Measurements from ENCODE around the gene GDI1. TPM values are rescaled to one million over a fixed set of nuclear protein-coding genes. Genes with fewer than 3 reads are reported as not detected.

Gene GDI1
- polyA plus RNA-seq, 1 of the 3 experiments (the other 2 are of a cell fraction): 408 TPM

DNA sequence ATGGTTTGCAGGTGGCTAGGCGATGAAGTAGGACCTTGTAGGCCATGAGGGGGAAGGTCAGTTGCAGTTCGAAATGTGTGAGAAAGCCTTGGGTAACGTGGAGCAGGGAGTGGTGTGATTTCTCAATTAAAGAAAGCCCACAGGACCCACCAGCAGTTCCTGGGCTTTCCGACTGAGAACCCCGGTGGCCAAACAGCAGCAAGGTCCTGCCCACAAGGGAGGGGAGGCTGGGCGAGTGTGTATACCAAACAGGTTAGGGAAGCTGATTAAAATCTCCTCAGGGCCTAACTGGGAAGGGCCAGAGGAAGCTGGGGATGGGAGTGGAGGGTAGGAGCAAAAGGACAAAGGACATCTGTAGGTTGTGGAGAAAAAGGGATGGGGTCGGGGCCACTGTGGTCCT, 6.0 kb upstream of the GDI1 start:
- Histone ChIP-seq H3K4me1 (ENCODE audit: control insufficient read depth in 1 of 2, insufficient read depth in 2 of 2, low read depth in 1 of 2, low read length in 1 of 2) (peaks cover 0 to 6% of the 10 kb centered on the region in 2 experiments; a peak in 1 of 4 replicates), H3K27me3 (ENCODE audit: insufficient read depth) (peaks cover 9% of the 10 kb centered on the region), H3K9me2 (no peaks in the 10 kb centered on the region), H4K20me1 (ENCODE audit: insufficient read depth) (no peaks in the 10 kb centered on the region), H3K4me3 (ENCODE audit: low read depth in 2 of 2, low read length in 1 of 2) (no peak overlapping the region), H3K79me2 (ENCODE audit: insufficient read depth) (peaks cover 22% of the 10 kb centered on the region; the same call in 1 of the 2 replicates), H2AFZ (ENCODE audit: low read depth) (no peak overlapping the region), H3F3A (replicated peaks; ENCODE audit: insufficient read depth) (no peaks in the 10 kb centered on the region), H3K27ac (ENCODE audit: low read depth in 2 of 2, low read length in 1 of 2) (no peak overlapping the region), H3K4me2 (no peak overlapping the region), H3K9ac (no peak overlapping the region), H3K9me3 (no peaks in the 10 kb centered on the region), H3K36me3 (replicated peaks in 1 of 2; ENCODE audit: control insufficient read depth in 1 of 2, insufficient read depth in 2 of 2, low read length in 1 of 2) (peaks cover 0 to 10% of the 10 kb centered on the region in 2 experiments)
- TF ChIP-seq ELF1 (IDR thresholded peaks at IDR 0.05) (no peak), NFIC (IDR thresholded peaks at IDR 0.05; ENCODE audit: borderline replicate concordance) (no peak), FOXJ3 (CRISPR knock-in tag; IDR thresholded peaks at IDR 0.05) (no peak), GATA2 (CRISPR knock-in tag; IDR thresholded peaks at IDR 0.05) (no peak), GABPA (IDR thresholded peaks at IDR 0.05; ENCODE audit: low read depth) (no peak), YY1 (IDR thresholded peaks at IDR 0.05; ENCODE audit: low read depth) (no peak), TEAD4 (IDR thresholded peaks at IDR 0.05; ENCODE audit: borderline replicate concordance, insufficient read depth) (no peak), NRF1 (IDR thresholded peaks at IDR 0.05; ENCODE audit: low read depth, low read length) (no peak), FOSL2 (IDR thresholded peaks at IDR 0.05; ENCODE audit: borderline replicate concordance, low read depth) (no peak), RCOR1 (IDR thresholded peaks at IDR 0.05; ENCODE audit: low read length) (no peak)
- TF ChIP-seq, protein P1, sequence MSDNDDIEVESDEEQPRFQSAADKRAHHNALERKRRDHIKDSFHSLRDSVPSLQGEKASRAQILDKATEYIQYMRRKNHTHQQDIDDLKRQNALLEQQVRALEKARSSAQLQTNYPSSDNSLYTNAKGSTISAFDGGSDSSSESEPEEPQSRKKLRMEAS (IDR thresholded peaks at IDR 0.05; ENCODE audit: low read depth): no peak
- TF ChIP-seq, protein P2, sequence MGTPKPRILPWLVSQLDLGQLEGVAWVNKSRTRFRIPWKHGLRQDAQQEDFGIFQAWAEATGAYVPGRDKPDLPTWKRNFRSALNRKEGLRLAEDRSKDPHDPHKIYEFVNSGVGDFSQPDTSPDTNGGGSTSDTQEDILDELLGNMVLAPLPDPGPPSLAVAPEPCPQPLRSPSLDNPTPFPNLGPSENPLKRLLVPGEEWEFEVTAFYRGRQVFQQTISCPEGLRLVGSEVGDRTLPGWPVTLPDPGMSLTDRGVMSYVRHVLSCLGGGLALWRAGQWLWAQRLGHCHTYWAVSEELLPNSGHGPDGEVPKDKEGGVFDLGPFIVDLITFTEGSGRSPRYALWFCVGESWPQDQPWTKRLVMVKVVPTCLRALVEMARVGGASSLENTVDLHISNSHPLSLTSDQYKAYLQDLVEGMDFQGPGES (IDR thresholded peaks at IDR 0.05; ENCODE audit: low read depth, low read length): no peak
- TF ChIP-seq, protein P3, sequence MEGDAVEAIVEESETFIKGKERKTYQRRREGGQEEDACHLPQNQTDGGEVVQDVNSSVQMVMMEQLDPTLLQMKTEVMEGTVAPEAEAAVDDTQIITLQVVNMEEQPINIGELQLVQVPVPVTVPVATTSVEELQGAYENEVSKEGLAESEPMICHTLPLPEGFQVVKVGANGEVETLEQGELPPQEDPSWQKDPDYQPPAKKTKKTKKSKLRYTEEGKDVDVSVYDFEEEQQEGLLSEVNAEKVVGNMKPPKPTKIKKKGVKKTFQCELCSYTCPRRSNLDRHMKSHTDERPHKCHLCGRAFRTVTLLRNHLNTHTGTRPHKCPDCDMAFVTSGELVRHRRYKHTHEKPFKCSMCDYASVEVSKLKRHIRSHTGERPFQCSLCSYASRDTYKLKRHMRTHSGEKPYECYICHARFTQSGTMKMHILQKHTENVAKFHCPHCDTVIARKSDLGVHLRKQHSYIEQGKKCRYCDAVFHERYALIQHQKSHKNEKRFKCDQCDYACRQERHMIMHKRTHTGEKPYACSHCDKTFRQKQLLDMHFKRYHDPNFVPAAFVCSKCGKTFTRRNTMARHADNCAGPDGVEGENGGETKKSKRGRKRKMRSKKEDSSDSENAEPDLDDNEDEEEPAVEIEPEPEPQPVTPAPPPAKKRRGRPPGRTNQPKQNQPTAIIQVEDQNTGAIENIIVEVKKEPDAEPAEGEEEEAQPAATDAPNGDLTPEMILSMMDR (IDR thresholded peaks at IDR 0.05): no peak
- ChIA-PET CTCF (interaction anchor here (1.0 to 1.5 kb wide), 2 partner anchors 11 to 117 kb away, joined by 3 to 4 read pairs; partner anchors contain the start of gene IKBKG), POLR2A (interaction anchor here (1.3 kb wide), 1 partner anchor 12 kb away, joined by 3 read pairs; no protein-coding TSS in a partner anchor)
- DNase-seq: no peak
- WGBS (ENCODE audit: low lambda C conversion rate): 47% methylated on average over 7 of the region's 7 CpGs

- Histone ChIP-seq H3K9me2 (no peaks in the 10 kb centered on the region), H3K4me1 (ENCODE audit: control insufficient read depth in 1 of 2, insufficient read depth in 2 of 2, low read depth in 1 of 2, low read length in 1 of 2) (peaks cover 0 to 9% of the 10 kb centered on the region in 2 experiments; a peak in 1 of 4 replicates), H3K79me2 (ENCODE audit: insufficient read depth) (peaks cover 22% of the 10 kb centered on the region; the same call in 1 of the 2 replicates), H3K36me3 (replicated peaks in 1 of 2; ENCODE audit: control insufficient read depth in 1 of 2, insufficient read depth in 2 of 2, low read length in 1 of 2) (peaks cover 0 to 11% of the 10 kb centered on the region in 2 experiments), H3K9ac (no peak overlapping the region), H3K27ac (ENCODE audit: low read depth in 2 of 2, low read length in 1 of 2) (no peak overlapping the region), H3F3A (replicated peaks; ENCODE audit: insufficient read depth) (no peaks in the 10 kb centered on the region), H2AFZ (ENCODE audit: low read depth) (no peak overlapping the region), H3K4me3 (ENCODE audit: low read depth in 2 of 2, low read length in 1 of 2) (no peak overlapping the region), H4K20me1 (ENCODE audit: insufficient read depth) (no peaks in the 10 kb centered on the region), H3K4me2 (no peak overlapping the region), H3K27me3 (ENCODE audit: insufficient read depth) (peaks cover 9% of the 10 kb centered on the region), H3K9me3 (no peaks in the 10 kb centered on the region)
- POLR2A ChIA-PET: interaction anchor here (1.3 kb wide), 1 partner anchor 12 kb away, joined by 3 read pairs; no protein-coding TSS in a partner anchor
- WGBS (ENCODE audit: low lambda C conversion rate): 60% methylated on average over 2 of the region's 5 CpGs
- no peak for TF ChIP-seq RXRA (IDR thresholded peaks at IDR 0.05; ENCODE audit: borderline replicate concordance, low read depth)
- TF ChIP-seq, protein P4, sequence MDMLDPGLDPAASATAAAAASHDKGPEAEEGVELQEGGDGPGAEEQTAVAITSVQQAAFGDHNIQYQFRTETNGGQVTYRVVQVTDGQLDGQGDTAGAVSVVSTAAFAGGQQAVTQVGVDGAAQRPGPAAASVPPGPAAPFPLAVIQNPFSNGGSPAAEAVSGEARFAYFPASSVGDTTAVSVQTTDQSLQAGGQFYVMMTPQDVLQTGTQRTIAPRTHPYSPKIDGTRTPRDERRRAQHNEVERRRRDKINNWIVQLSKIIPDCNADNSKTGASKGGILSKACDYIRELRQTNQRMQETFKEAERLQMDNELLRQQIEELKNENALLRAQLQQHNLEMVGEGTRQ (IDR thresholded peaks at IDR 0.05; ENCODE audit: borderline replicate concordance, low read depth, low read length): no peak
- no peak for TF ChIP-seq PBX3 (IDR thresholded peaks at IDR 0.05)
- no peak for TF ChIP-seq NFIC (IDR thresholded peaks at IDR 0.05; ENCODE audit: borderline replicate concordance)
- no peak for TF ChIP-seq SMC3 (IDR thresholded peaks at IDR 0.05; ENCODE audit: low read depth, low read length)
- CTCF ChIA-PET: interaction anchor here (1.0 to 1.5 kb wide), 2 partner anchors 11 to 116 kb away, joined by 3 to 4 read pairs; partner anchors contain the start of gene IKBKG
- DNase-seq: no peak
Observed at GRCh38 chrX:154431341-154431740, 5.6 kb upstream of the GDI1 start.
